NCI-H2196 treated with DMSO at 0.1 percent for 48 hours (cell line): Measurements from ENCODE around the gene MED19.
"Not testable (repeated sequence)": the region's sequence is repeated elsewhere in the genome, so short reads cannot be mapped to it uniquely, and the experiment has no call there.

Experiments
- DNase-seq: peaks from one replicate; lab custom pipeline; 2025; ENCODE audit not compliant: unreplicated experiment; lab: John Stamatoyannopoulos, UW

The MED19 gene, protein sequence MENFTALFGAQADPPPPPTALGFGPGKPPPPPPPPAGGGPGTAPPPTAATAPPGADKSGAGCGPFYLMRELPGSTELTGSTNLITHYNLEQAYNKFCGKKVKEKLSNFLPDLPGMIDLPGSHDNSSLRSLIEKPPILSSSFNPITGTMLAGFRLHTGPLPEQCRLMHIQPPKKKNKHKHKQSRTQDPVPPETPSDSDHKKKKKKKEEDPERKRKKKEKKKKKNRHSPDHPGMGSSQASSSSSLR

DNA sequence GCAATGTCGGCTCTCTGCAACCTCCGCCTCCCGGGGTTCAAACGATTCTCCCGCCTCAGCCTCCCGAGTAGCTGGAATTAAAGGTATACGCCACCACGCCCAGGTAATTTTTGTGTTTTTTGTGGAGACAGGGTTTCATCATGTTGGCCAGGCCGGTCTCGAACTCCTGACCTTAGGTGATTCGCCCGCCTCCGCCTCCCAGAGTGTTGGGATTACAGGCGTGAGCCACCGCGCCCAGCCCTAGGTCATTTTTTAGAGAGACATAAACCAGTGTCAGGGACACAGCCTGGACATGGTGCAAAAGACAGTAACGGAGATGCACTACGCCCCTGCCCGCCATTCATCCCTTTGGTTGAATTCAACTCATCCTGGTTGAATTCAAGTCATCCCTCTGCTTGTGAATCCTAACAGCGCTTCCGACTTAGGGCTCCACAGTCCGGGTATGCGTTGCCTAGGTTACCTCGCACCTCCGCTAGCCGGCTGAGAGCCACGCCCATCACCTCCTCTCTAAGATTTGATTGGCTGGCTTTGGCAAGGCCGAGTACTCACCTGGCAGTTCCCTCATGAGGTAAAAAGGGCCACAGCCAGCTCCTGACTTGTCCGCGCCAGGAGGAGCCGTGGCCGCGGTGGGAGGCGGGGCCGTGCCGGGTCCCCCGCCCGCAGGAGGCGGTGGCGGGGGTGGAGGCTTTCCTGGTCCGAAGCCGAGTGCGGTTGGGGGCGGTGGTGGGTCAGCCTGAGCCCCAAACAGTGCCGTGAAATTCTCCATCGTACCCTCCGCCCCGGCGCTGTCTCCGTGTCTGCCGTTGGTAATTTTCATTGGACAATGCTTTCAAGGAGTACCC, at the start of gene MED19:
MED19 (minus strand) TSS at position 802 of the 842 bp plus-strand sequence; CDS start at position 766, 36 bp downstream.
- peak; percentile 96 for DNase-seq

DNA sequence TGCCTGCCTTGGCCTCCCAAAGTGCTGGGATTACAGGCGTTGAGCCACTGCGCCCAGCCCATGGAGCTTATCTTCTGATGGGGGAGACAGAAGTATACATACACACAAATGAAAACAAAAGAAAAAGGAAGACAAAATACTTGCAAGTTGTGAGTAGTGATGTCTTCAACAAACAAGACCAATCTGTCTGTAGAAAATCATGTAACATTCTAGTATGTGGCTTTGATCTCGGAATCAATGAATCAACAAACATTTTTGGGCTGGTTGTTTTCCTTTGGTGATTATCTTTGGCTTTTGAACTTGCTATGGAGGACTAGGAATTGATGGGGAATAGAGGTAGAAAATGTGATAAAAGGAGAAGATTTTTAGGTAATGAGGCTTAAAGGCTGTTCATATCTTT, 46.2 kb upstream of the MED19 start:
- no peak for DNase-seq

DNA sequence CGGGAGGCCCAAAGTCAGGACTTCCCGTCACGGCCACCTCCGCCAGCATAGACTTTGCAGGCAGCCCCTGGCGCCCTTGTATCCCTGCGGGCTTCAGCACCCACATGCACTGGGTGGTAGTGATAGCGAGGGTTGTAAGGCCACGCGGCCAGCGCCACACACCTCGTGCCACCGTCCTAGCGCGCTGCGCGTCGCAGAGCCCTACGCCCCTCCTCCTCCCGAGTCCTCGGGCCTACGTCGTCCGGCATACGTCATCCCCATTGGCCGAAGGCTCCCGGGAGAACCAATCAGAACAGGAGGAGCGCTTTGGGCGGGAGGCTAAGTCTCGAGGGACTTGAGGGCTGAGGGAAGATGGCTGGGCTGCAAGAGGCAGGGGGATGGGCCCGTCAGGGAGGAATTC, 40.9 kb upstream of the MED19 start:
- DNase-seq = no peak

DNA sequence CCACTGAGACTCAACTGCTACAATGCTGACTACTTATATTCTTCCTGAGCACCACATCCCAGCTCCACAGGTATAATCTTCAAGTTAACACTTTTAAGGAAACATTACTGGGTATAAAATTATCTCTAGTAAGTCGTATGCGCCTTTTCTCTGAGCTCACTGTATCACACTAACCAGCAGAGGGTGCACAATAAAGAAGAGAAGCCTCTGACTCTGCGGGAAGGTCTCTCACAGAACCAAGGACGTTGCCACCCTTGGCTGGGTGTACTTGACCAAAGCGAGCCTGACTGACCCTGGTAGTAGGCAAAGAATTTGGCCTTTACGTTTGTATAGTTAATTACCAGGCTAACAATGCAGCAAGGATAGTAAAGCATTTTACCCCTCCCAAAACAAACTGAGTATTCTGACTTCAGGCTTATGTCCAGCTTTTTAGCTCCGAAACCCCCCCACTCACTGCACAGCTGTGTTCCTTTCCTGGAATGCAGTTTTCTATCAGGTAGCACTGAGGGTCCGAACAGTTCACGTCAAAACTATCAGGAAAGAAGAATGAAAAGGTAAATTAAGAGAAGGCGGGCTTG, 39.8 kb upstream of the MED19 start, which contains the start of gene BTBD18:
BTBD18 (minus strand) TSS at position 144 of the 578 bp plus-strand sequence. CDS start 631 bp downstream, outside the sequence.
- DNase-seq = no peak

DNA sequence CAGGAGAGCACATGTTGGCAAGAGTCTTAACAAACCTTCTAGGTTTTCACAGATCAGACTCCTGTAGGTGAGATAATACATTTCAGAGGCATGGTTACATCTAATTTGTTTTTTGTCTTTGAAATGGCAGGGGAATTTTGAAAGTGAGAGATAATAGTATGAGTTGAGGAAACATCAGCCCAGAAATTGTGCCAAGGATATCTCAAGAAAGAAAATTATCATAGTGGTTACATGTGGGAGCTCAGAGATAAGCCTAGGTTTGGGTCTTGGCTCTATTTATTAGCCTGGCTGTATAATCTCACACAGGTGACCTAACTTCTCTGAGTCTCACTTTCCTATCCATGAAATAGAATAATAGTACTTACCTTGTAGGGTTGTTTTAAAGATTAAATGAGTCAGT, 39.2 kb upstream of the MED19 start:
- no peak for DNase-seq

DNA sequence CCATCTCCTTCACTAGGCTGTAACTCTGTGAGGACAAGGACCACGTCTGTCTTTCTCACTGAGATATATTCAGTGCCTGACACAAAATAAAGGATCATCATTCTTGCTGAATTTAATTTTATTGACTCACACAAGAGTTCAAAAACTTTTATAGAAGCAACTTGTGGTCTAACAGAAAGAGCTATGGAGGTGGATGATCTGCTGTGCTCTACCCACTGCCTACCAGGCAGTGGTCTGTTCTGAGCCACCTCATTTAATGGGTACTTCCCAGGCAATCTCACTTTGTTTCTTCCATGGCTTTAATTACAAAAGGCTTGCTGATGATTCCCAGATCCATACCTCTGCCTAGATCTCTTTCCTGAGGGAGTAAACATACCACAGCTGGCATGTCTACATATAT, 34.9 kb upstream of the MED19 start:
- no peak for DNase-seq

DNA sequence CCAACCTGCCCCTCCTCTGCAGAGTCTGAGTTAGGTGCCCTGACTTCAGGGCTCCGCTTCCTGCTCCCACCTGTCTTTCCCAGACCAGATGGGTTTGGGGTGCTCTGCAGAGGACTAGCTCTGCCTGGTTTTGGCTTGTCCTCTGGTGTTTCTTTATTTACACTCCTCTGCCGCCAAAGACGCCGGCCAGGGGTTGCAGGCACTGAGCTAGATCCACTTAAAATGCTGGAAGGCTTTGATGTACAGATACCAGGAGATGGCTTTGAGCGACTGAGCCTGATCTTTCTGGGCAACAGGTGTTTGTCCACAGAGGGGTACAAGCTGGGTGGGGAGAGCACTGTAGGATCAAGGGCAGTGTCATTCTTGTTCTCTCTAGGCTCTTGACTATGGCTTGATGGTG, 33.2 kb upstream of the MED19 start:
- no peak for DNase-seq

DNA sequence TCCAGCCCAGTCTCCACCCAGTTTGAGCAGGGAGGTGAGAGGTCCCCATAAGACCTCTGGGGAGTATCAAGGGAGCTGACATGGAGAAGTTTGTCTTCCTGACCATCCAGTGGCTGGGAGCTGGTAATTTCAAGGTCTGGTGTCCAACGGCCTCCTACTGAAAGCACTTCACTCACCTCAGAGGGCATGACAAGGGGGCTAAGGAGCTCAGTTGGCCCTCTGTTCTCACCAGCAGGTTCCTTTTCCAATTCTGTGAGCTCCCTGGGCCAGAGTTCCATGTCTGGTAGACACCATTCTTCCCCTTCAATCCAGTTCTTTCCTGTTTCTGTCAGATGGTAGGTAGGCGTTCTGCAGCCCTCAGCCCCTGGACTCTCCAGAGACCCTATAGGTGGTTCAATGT, 32.3 kb upstream of the MED19 start:
- DNase-seq = no peak

DNA sequence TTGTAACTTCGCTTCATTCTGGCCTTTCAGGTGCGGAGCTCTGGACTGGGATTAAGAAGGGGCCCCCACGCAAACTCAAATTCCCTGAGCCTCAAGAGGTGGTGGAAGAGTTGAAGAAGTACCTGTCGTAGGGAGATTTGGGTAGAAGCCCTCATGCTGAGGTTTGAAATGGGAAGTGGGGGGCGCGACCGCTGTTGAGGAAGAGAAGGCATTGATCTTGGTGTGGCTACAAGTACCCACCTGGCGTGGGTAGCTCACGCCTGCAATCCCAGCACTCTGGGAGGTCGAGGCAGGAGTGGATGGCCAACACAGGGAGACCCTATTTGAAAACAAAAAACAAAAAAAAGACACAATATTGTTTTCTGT, 30.1 kb upstream of the MED19 start:
- DNase-seq = no peak

DNA sequence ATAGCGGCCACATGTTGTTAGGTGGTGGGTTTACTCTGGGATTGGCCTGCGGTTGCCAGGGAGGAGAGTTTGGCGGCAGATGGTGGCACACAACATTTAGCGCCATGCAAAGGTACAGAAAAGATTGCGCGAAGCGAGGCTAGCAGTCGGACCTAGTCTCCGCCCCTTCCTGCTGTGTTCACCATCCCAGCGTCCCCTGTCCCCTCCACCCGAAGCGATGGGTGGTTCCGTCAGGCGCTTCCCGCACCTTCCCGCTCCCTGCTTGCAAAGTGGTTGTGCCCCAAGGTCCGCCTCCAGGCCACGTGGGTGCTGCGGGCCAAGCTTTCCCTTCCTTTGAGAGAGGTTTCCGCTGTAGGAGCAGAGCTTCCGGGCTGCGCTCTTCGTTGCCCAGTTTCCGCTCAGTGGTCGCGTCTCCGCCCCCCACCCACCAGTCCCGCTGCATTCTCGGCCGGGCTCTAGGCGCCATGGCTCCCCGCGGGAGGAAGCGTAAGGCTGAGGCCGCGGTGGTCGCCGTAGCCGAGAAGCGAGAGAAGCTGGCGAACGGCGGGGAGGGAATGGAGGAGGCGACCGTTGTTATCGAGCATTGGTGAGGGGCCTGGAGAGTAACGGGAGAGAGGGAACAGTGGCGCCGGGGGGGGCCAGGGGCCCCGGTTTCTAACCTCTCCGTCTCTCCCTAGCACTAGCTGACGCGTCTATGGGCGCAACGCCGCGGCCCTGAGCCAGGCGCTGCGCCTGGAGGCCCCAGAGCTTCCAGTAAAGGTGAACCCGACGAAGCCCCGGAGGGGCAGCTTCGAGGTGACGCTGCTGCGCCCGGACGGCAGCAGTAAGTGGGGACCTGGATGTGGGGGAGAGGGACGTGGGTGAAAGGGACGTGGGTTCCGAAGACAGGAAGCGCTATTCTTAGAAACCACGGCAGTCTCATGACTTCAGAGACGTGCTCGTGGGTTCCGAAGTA, 29.4 kb upstream of the MED19 start, which contains the start of gene SELENOH:
SELENOH (plus strand) TSS at position 360 of the 955 bp plus-strand sequence; CDS start at position 465, 105 bp downstream.
- peak; percentile 97 for DNase-seq

DNA sequence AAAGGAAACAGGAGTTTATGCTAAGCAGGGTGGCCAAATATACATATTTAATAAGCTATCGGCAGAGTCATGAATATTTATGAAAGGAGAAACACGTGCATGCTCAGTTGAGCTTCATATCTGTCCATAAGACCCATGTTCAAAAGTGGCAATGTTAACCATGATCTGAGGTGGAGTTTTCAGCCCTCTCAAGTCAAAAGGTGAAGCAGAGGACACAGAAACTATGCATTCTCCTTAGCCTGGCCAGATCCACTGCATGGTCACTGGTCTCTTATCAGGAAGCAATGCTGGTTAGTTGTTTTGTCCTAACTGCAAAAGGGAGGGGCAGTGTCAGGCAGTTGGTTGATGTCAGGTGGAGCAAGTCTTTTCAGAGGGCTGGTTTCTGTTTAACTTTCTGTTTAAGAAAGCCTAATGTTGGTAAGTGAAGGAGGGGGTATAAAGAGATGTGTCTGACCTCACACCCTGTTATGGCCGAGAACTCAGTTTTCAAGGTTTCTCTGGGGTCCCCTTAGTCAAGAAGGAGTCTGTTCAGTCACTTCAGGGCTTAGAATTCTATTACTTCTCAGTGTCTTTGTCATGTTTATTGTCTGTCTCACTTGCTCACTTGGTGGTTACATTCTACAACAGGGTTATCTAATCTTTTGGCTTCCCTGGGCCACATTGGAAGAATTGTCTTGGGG, 23.7 kb upstream of the MED19 start:
- DNase-seq = no peak

DNA sequence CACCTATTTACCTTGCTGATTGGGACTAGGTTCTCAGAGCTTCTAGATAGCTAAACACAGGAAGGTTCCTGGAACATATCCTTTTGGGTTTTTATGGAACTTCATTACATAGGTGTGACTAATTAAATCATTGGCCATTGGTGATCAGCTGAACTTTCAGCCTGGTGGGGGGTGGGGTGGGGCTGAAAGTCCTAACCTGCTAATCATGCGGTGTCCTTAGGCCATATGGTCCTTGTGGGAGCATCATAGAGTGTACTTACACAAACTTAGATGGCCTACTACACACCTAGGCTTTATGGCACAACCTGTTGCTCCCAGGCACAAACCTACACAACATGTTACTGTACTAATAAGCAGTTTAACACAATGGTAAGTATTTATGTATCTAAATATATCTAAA, 20.6 kb upstream of the MED19 start:
- no peak for DNase-seq

DNA sequence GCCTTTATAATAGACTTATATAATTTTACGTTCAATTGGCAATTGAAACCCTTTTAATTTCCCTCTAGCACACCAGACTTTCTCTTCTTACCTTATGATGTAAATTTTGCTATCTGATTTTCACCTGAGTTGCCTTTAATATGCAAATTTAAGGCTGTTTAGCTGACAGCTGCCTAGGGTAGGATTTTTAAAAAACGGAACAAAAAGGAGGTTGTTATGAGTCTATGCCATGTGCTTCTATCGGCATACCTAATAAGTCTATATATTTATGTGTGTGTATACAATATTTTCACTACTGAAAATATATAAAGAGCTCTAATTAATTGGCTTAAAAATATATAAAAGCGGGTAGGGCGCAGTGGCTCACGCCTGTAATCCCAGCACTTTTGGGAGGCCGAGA, 17.5 kb upstream of the MED19 start:
- DNase-seq = no peak

DNA sequence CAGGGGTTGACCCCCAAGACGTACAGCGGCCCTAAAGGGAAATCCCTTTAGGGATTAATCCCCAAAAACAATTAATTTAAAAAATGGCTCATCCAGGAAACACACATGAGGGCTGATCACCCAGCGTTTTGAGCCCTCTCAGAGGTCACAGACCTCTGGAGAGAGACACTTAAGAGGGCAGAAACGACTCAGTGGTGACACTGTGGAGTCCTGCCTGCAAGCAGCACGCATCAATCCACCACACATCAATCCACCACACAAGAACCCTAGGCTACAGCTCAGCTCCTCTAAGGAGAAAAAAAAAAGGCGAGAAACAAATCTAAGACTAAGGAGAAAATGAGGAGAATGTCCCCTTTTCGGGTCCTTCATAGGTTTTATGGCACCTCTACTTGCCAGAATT, 16.8 kb upstream of the MED19 start:
- DNase-seq = no peak

DNA sequence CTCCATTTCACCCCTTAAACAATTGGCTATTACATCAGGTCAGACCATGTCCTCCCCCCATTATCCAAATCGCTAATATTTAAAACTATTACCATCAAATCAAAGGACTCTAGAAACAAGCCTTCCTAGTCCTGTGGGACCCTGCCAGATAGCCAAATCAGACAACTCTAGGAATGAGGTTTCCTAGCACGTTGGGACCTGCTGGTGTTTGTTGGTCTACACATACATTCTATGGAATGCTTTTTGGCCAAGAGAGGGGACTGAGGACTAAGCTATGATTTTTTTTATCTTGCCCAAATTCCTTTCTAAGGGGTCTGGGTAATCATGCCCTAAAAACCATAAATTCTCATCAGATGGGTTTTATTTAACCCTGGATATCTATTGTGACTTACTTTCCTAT, 15.2 kb upstream of the MED19 start:
- no peak for DNase-seq

DNA sequence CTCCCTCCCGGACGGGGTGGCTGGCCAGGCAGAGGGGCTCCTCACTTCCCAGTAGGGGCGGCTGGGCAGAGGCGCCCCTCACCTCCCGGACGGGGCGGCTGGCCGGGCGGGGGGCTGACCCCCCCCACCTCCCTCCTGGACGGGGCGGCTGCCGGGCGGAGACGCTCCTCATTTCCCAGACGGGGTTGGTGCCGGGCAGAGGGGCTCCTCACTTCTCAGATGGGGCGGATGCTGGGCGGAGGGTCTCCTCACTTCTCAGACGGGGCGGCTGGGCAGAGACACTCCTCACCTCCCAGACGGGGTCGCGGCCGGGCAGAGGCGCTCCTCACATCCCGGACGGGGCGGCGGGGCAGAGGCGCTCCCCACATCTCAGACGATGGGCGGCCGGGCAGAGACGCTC, 4.7 kb upstream of the MED19 start:
- DNase-seq = not testable (repeated sequence)

DNA sequence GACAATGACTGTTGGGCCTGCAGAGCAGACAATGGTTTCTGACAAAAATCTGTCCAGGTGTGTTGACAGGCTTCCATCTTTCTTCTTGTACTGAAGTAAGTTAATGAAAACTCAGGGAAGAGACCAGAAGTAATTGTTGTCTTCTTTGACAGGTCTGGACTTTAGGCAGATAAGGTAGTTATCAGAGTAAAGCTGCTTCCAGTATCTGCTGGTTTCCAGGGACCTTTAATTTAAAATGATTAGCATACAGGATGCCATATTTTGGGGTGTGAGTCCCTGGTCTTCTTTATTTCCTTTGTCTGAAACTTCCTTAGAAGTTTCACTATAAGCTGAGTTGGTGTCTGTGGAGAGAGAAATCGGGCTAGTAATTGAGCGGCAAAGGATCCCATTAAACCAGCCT, 1.8 kb upstream of the MED19 start:
- DNase-seq = no peak

DNA sequence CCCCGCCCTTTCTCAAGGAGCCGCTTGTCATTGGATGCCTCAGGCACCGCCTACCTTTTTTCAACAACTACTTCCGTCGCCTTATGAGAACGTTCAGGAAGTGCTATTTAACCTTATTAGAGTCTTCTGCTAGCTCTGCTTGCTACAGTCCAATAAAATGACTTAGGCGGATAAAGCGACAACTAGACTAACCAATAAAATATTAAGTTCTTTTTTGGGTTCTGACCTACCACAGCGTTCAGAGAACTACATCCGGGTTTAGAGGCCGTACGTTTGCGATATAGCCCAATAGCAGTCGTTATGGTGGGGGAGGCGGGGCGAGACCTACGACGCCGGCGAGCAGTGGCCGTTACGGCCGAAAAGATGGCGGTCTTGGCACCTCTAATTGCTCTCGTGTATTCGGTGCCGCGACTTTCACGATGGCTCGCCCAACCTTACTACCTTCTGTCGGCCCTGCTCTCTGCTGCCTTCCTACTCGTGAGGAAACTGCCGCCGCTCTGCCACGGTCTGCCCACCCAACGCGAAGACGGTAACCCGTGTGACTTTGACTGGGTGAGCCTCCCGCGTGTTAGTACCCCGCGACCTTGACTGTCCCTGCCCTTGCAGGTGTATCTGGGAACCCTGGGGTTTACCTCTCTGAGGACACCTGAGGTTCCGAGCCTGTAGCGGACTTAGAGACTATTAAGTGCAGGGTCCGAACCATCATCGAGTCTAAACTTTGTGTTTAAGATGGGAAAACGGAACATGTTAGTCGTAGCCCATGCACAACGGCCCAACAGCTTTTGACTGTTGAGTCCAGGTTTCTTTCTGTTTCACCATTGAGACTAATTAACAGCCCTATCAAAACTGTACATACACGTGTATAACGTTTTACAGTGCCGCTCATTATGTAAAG, 488 bp upstream of the MED19 start, which contains the start of gene TMX2:
TMX2 (plus strand) TSS at position 338 of the 895 bp plus-strand sequence; CDS start at position 364, 26 bp downstream.
- DNase-seq = peak; percentile 99

DNA sequence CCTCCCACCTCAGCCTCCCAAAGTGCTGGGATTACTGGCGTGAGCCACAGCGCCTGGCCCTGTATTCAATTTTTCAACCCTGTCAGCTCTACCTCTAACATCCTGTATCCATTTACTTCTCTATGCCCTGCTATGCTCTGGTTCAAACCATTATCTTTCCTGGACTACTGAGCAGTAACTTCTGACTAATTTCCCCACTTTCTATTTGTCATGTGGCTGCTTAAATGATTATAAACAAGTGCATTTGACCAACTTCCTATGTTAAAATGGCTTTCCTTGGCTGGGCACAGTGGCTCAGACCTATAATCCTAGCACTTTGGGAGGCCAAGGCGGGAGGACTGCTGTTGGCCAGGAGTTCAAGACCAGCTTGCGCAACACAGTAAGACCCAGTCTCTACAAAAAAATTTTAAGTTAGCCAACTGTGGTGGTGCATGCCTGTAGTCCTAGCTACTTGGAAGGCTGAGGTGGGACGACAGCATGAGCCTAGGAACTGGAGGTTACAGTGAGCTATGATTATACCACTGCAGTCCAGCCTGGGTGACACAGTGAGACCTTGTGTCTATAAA, 2.1 kb downstream of the MED19 start:
- no peak for DNase-seq
